GM21619 (cell line): ENCODE results near the gene NAA10.

Experiments used
- ATAC-seq: cut with Tn5 transposase; IDR thresholded peaks from one replicate; pipeline ENCODE4 v1.9.1; 2021; ENCODE audit not compliant: unreplicated experiment

NAA10 gene

DNA sequence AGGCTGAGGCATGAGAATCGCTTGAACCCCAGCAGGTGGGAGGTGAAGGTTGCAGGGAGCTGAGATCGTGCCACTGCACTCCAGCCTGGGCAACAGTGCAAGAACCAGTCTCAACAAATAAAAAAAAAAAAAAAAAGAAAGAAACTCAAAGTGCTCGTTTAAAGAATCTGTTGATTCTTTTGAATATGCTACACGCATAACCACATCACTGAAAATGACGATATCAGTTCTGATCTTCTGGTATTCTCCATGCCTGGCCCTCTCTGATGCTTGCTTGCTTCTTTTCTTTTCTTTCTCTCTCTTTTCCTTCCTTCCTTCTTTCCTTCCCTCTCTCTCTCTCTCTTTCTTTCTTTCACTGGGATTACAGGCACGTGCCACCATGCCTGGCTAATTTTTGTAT lies 23.0 kb downstream of the NAA10 start:
- no peak for ATAC-seq

DNA sequence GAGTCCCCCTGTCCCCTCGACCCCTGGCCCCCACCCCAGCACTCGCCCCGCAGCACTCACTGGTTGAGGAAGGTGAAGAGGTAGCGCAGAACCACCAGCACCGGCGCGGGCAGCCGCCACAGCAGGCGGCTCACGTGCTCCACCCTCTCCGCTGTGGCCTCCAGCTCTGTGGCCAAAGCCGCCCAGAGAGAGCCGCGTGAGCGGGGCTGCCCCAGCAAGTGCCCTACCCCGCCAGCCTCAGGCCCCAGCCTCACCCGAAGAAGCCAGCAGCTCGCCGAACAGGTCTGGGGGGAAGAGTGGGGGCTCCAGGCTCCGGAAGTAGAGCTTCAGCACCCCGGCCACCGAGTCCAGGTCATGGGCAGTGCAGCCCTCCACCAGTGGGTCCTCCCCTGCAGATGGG lies 24.4 kb downstream of the NAA10 start:
- ATAC-seq = no peak

DNA sequence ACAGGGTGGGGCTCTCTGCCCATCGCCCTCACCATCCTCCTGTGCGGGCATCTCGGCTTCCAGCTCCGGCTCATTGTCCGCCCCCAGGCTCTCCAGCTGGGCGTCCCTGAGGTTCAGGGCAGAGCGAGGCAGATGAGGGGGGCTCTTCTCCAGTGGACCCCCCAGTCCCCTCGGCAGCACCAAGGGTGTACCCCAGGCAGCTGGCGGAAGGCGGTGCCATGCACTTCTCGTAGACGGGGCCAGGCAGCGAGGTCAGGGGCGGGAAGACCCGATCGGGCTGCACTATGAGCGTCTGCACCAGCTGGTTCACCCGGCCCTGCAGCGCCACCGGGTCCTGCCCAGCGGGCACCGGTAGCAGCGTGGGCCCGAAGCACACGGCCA lies 24.9 kb downstream of the NAA10 start:
- no peak for ATAC-seq

DNA sequence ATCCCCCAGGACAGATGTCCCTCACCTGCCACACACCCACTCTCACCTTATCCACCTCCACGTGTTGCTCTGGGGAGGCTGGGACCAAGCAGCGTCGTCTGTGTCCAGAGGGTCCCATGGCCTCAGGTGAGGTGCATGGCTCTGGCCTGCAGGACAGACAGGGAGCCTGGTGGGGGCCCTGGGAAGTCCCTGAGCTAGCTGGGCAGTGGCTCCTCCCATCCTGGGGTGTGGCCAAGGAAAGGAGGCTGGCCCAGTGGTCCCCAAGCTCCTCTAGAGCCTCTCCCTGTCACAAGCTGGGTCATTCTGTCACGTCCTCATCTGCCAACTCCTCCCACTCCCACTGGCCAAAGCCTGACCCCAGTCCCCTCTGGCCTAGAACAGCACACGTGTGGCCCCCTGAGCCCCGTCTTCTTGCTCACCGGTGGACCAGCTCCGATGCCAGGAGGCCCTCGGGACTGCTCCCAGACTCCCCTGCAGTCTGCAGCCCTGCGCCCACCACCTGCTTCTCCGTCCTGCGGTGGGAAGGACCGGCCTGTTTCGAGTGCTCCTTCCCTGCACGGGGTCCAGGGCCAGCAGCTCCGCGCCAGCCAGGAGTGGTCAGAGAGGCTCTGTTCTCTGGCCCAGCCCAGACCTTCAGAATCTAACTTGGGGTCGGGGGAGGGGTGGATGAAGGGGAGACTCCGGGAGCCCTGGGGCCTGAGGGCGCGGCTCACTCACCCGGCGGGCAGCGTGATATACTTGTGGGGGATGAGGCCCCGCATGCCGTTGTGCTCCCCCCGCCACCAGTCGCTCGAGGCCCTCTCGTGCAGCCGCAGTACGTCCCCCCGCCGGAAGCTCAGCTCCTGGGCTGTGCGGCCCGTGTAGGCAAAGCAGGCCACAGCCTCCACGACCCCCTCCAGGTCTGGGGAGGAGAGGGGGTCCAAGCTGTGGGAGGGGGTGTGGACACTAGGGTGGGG lies 25.5 kb downstream of the NAA10 start:
- ATAC-seq = no peak

DNA sequence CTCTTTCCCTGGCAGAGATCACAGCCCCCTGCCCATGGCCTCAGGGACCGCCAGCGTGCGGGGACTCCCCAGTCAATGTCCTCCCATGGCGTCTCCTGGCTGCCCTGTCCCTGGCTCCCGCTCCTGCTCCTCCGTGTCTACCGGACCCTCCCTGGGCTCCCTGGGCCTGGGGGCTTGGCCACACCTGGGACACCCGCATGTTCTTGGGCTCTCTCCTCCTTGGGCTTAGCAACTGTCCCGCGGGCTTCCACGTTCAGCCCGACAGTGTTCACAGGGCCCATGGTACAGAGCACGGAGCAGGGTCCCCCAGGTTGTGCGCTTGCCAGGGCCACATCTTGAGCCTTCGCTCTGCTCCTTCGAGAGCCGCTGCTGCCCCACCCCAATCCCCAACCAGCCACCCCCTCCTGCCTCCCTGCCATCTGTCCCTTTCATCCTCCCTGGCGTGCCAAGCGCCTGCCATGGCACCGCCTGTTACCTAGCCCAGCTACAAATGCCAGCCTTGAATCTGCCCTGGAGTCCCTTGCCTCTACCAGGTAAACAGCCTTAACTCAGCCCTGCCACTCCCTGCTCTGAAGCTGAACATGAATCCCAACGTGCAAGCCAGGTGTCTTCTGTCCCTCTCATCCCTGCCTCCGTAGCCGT lies 26.5 kb downstream of the NAA10 start:
- no peak for ATAC-seq

DNA sequence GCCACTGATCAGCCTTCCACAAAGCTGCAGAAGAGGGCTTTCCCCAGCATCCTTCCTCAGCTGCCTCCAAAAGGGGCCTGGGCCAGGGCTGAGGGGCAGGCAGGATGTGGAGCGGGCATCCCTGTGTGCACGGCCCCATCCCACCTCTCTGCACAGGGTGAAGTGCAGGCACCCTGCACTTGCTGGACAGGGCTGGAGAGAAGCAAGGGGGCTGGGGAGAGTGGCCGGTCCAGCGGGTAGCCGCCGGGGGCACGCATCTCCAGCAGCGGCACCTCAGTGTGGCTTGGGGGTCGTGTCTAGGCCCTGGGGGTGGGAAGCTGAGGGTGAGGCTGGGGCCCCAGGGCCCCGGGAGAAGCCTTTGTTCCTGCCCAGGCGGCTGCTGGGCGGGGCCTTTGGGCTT lies 27.4 kb downstream of the NAA10 start:
- ATAC-seq = no peak

DNA sequence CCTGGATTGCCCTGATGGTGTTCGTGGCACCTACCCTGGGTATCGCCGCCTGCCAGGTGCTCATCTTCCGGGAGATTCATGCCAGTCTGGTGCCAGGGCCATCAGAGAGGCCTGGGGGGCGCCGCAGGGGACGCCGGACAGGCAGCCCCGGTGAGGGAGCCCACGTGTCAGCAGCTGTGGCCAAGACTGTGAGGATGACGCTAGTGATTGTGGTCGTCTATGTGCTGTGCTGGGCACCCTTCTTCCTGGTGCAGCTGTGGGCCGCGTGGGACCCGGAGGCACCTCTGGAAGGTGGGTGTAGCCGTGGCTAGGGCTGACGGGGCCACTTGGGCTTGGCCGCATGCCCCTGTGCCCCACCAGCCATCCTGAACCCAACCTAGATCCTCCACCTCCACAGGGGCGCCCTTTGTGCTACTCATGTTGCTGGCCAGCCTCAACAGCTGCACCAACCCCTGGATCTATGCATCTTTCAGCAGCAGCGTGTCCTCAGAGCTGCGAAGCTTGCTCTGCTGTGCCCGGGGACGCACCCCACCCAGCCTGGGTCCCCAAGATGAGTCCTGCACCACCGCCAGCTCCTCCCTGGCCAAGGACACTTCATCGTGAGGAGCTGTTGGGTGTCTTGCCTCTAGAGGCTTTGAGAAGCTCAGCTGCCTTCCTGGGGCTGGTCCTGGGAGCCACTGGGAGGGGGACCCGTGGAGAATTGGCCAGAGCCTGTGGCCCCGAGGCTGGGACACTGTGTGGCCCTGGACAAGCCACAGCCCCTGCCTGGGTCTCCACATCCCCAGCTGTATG lies 28.5 kb downstream of the NAA10 start:
- no peak for ATAC-seq

DNA sequence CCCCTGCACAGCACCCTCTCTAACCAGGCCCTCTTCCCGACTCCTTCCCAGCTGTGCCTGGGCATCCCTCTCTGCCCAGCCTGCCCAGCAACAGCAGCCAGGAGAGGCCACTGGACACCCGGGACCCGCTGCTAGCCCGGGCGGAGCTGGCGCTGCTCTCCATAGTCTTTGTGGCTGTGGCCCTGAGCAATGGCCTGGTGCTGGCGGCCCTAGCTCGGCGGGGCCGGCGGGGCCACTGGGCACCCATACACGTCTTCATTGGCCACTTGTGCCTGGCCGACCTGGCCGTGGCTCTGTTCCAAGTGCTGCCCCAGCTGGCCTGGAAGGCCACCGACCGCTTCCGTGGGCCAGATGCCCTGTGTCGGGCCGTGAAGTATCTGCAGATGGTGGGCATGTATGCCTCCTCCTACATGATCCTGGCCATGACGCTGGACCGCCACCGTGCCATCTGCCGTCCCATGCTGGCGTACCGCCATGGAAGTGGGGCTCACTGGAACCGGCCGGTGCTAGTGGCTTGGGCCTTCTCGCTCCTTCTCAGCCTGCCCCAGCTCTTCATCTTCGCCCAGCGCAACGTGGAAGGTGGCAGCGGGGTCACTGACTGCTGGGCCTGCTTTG lies 29.2 kb downstream of the NAA10 start:
- no peak for ATAC-seq

DNA sequence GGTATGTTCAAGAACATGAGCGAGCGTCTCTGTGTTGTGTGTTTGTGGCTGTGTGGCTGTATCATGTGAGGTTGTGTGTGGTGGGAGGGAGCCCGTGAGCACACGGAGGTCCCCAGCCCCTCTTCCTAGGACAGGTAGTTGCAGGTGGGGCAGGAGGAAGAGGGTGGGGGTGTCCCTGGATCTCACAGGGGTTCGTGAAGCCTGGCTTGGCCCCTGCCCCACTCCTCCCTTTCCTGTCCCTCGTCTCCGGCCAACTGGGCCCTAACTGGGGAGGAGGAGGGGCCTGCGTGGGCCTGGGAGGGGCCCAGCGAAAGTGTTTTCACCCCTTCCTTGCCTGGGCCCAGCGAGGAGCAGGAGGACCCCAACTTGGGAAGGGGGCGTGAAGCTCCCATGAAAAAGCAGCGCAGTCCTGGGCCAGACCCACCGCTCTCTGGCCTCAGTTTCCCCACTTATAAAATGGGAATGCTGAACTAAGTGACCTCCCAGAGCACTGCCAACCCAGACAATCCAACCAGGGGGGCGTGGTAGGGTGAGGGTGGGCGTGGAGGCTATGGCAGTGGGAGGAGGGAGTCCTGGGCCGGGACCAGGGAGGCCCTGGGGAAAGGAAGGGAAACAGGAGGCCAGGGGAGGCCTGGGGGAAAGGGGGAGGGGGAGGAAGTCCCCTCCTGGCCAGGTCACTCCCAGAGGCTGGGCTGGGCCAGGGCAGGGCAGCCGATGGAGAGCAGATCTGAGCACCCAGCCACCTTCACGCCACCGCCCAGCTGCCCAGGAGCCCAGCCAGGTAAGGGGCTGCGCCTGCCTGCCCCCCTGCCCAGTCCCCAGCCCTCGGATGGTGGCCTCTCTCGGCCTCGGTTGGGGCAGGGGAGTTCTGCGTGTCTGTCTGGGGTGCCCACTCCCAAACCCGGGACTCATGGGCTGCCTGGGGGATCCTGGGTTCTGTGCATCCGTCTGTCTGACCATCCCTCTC lies 30.6 kb downstream of the NAA10 start, which contains the start of gene AVPR2:
TSS of gene AVPR2 (plus strand) at position 683 of the 967 bp plus-strand sequence. CDS start 473 bp downstream, outside the sequence.
- ATAC-seq = no peak

DNA sequence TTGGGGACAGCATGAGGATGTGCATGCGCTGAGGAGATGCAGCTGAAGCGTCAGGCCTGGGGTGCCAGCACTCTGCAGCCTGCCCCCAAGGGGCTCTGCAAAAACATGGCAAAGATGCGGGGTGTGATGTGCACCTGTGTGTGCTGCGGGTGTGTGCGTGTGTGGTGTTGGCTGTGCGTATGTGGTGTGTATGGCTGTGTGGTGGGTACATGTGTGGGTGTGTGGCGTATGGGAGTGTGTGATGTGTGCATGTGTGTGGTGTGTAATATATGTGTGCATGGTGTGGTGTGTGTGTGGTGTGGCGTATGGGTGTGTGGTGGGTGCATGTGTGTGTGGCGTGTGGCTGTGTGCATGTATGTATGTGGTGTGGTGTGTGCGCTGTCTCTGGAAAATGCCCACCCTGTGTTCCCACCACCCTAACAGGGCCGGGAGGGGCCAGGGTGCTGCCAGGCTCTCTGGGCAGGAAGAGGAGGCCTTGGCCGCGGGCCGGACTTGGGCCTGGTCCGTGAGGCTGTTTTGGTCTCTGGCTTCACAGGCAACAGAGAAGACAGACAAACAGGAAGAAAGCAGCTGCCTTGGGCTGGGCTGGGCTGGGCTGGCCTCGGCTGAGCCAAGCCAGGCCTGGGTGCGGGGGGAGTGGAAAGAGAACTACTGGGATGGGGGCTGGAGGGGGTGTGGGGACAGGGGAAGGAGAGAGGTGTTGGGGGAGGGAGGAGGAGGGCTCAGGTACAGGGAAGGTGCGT lies 31.4 kb downstream of the NAA10 start:
- no peak for ATAC-seq

DNA sequence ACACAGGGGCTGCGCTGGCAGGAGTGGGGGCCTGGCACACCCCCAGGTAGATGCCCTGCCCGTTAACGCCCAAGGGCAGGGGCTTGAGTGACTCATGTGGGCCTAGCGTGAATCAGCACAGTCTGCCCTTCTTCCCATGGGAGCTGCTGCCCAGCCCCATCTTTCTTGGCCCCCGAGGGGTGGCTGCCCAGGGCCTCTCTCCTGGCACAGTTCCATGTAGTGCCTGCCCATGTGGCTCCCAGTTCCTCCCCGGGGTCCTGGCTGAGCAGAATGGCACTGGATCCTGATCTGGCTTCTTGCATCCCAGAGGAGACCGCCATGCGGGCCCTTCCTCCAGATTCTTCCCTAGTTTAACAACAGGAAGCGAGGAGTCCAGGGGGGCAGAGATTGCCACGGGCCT lies 32.5 kb downstream of the NAA10 start:
- no peak for ATAC-seq

DNA sequence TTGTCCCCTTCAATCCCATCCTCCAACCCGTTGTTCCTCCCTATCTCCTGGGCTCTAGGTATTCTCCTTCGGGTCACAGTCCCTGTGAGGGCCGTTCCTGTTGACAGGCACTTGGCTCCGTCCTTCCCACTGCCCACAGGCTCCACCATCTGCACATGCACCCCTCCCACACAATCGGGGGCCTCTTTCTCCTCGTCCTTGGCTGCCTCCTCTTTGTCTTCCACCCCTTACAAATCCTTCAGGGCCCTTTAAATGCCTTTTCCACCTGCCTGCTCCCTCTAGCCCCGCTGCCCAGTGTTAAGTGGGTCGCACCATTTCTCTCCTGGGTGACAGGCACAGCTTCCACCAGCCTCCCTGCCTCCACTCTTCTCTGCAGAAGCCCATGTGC lies 33.1 kb downstream of the NAA10 start:
- no peak for ATAC-seq

DNA sequence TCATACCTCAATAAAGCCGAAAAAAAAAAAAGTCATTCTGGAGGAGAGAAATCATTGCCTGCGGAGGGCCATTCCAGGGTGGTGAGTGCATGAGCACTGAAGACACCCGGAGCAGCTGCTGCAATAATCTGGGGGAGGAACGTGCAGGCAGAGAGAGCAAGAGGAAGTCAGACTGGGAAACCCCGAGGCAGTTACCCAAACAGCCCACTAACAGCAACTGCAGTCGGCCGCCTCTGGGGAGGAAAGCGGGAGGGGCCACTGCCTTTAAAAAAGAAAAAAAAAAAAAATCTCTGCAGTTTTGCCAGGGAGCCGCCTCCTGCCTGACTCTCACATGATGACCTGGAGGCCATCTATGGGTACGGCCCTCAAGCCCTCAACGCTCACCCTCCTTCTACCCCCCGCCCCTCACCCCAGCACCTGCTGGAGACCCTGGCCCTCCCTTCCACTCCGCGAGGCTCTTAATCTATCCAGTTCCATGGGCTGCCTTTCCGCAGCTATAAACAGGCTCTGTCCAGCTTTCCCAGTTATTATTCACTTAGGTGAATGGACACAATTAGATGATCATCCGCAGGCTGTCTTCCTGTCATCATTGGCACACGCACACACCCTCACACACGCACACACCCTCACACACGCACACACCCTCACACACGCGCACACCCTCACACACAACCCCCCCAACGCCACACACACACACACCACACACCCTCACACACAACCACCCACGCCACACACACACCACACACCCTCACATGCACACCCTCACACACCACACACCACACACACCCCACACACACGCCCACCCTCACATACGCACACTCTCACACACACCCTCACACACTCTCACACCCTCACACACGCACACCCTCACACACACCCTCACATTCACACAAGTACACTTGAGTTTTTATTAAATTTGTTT lies 33.7 kb downstream of the NAA10 start:
- peak; percentile 82 for ATAC-seq

DNA sequence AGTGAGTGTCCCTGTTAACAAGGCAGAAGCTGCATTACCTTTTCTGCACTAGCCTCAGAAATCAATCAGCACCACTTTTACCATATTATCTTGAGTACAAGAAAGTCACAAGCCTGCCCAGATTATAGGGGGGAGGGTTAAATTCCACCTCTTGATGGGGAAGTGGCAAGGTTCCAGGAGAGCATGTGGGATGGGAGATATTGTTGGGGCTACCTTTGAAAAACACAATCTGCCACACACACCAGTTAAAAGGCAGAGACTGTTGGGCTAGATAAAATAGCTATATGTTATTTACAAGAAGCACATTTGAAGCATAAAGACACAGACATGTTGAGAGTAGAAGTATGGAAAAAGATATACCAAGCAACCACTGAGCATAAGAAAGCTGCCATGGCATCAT lies 36.9 kb downstream of the NAA10 start:
- ATAC-seq = no peak

DNA sequence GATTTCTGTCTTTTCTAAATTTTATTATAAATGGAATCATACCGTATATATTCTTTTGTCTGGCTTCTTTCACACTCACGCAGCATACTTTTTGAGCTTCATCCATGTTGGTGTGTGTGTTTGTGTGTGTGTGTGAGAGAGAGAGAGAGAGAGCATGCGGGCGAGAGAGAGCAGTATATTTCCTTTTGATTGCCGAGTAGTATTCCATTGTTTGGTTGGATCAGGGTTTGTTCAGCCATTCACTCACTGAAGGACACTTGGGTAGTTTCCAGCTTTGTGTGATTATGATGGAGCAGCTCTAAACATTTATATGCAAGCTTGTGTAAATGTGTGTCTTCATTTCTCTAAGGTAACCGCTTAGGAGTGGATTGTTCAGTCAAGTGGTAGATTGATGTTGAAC lies 45.7 kb downstream of the NAA10 start:
- no peak for ATAC-seq

DNA sequence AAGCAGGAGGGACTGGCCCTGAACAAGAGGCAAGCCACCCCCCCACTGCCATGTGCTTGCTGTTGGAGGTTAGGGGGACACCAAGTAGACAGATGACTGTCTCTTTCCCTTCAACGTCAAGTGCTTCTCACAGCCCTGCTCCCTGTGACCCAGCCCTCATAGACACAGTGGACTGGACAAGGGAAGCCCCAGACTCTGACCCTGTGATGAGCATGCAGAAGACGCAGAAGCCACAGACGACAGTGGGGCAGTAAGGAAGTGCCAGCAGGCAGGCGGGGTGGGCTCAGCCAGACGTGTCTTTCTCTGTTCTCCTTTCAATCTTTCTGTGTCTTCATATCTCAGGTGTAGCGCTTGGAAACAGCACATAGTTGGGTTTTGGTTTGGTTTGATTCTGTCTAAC lies 46.5 kb downstream of the NAA10 start:
- ATAC-seq = no peak

DNA sequence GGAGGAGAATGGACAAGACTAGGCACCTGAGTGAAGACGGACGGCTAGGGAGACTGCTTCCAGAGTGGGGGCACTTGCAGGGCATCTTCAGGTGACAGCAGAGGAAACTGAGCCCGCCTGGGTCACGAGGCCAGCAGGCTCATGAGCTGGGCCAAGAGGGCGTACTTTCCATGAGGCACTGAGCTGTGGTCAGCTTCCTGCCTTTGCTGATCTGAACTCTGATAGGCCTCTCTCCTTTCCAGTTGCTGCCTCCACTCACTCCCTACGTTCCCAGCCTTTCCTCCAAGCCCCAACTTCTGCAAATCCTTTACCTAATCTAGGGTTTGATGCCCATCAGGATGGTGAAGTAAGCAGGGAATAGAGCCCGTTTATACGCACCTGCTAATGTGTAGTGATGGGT lies 47.5 kb downstream of the NAA10 start:
- no peak for ATAC-seq

DNA sequence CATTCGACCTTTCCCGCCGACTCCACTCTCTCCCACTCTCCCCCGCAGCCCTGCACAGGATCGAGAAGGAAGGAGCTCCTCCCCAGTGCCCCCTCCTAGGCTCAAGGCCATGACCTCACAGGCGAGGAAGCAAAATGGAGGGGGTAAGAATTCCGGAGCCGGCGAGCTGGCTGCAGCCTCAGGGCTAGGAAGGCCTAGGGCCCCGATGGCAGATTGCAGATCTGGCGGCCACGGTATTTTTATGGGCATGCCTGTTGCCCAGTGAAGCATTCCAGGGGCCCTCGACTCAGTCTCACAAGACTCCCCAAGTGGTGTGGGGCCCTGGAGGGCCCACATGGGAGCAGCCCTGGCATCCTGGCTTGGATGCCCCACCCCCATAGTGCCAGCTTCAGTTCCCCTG lies 47.9 kb downstream of the NAA10 start:
- ATAC-seq = no peak
